GM18951 (cell line): Measurements from ENCODE around the gene CMSS1.

Experiments used
- POLR2A ChIP-seq: IDR thresholded peaks from 4 replicates; pipeline ENCODE4 v1.6.1; 2011; ENCODE audit warnings: mild to moderate bottlenecking; ENCODE audit not compliant: insufficient read length, insufficient read depth; ENCODE audit errors: extremely low read depth
- in situ Hi-C: fragments of 300-500 bp; cut with MboI; formaldehyde crosslinking; loops from one replicate; pipeline ENCODE4 v1.12.0; 2022; ENCODE audit warnings: low sequenced_read_pairs, mixed read lengths, inconsistent platforms; ENCODE audit not compliant: unreplicated experiment

Gene CMSS1

GRCh38 chr3:100163787-100164186 is 346.1 kb downstream of the CMSS1 start:
- no peak for TF ChIP-seq POLR2A
- in situ Hi-C loops, result no loop called here

- no peak for TF ChIP-seq POLR2A
- in situ Hi-C loops, result no loop called here
These were observed 347.1 kb downstream of the CMSS1 start for GRCh38 chr3:100164743-100165142.

- no peak for TF ChIP-seq POLR2A
- in situ Hi-C loops, result no loop called here
These were observed 348.4 kb downstream of the CMSS1 start for GRCh38 chr3:100165926-100166550.

- no peak for TF ChIP-seq POLR2A
These were observed 351.7 kb downstream of the CMSS1 start for GRCh38 chr3:100169201-100169920.

GRCh38 chr3:100170486-100170885 is 352.8 kb downstream of the CMSS1 start:
- TF ChIP-seq POLR2A, result no peak
- in situ Hi-C loops, result no loop called here

More at GRCh38 chr3:100169201-100169920, 351.7 kb downstream of the CMSS1 start:
- in situ Hi-C loops, result no loop called here

- in situ Hi-C loops, result no loop called here
These were observed 353.7 kb downstream of the CMSS1 start for GRCh38 chr3:100171211-100171914.

GRCh38 chr3:100173961-100174360 is 356.3 kb downstream of the CMSS1 start:
- in situ Hi-C loops, result no loop called here
- no peak for TF ChIP-seq POLR2A

More at GRCh38 chr3:100171211-100171914, 353.7 kb downstream of the CMSS1 start:
- TF ChIP-seq POLR2A, result no peak

GRCh38 chr3:100175637-100176280 is 358.1 kb downstream of the CMSS1 start:
- no peak for TF ChIP-seq POLR2A

GRCh38 chr3:100179692-100180349 is 362.2 kb downstream of the CMSS1 start:
- in situ Hi-C loops, result no loop called here
- TF ChIP-seq POLR2A, result no peak

More at GRCh38 chr3:100175637-100176280, 358.1 kb downstream of the CMSS1 start:
- in situ Hi-C loops, result no loop called here

- in situ Hi-C loops, result no loop called here
- TF ChIP-seq POLR2A, result no peak
These were observed 366.0 kb downstream of the CMSS1 start for GRCh38 chr3:100183608-100184125.

GRCh38 chr3:100184948-100185570 is 367.4 kb downstream of the CMSS1 start:
- in situ Hi-C loops, result no loop called here
- no peak for TF ChIP-seq POLR2A

- in situ Hi-C loops, result no loop called here
- TF ChIP-seq POLR2A, result no peak
These were observed 368.2 kb downstream of the CMSS1 start for GRCh38 chr3:100185847-100186246.
